GM12878 (cell line): ENCODE results near the gene WWOX.

Experiments used
- EZH2 ChIP-seq: IDR thresholded peaks from 2 replicates; pipeline ENCODE4 v1.6.1; 2012; ENCODE audit warnings: low read depth, mild to moderate bottlenecking, control low read depth, inconsistent platforms, low read length, borderline replicate concordance; ENCODE audit not compliant: control insufficient read depth
- HDAC2 ChIP-seq: fragments of 200-600 bp; sonication (generic); IDR thresholded peaks from 2 replicates; pipeline ENCODE4 v1.6.1; 2017
- POLR2A ChIP-seq: IDR thresholded peaks from 2 replicates; pipeline ENCODE4 v1.6.1; 2011; ENCODE audit warnings: low read depth, mild to moderate bottlenecking, low read length
- RBBP5 ChIP-seq: fragments of 200-600 bp; sonication (generic); conservative IDR thresholded peaks from 2 replicates; pipeline ENCODE4 v1.6.1; 2016
- RFX5 ChIP-seq: IDR thresholded peaks from 2 replicates; pipeline ENCODE4 v1.6.1; 2011; ENCODE audit warnings: low read depth, low read length, improper control_type of control experiment
- SP1 ChIP-seq: IDR thresholded peaks from one replicate; pipeline ENCODE4 v1.6.1; 2011; ENCODE audit warnings: low read depth, low read length
- YY1 ChIP-seq: IDR thresholded peaks from 2 replicates; pipeline ENCODE4 v1.6.1; 2011; ENCODE audit warnings: low read depth, mild to moderate bottlenecking, low read length
- TF ChIP-seq, protein P1 (sequence below), 3 experiments: IDR thresholded peaks in 2 of 3; conservative IDR thresholded peaks in 1 of 3; 2 replicates each; pipeline ENCODE4 v1.5.1; 2011; ENCODE audit warnings: low read depth in 3 of 3, low read length in 3 of 3, mild to moderate bottlenecking in 3 of 3, control low read depth in 2 of 3, moderate library complexity in 2 of 3, inconsistent platforms in 1 of 3, mixed read lengths in 1 of 3; ENCODE audit not compliant: control insufficient read depth in 2 of 3, insufficient read depth in 1 of 3; ENCODE audit errors: extremely low read depth in 1 of 3

DNA sequence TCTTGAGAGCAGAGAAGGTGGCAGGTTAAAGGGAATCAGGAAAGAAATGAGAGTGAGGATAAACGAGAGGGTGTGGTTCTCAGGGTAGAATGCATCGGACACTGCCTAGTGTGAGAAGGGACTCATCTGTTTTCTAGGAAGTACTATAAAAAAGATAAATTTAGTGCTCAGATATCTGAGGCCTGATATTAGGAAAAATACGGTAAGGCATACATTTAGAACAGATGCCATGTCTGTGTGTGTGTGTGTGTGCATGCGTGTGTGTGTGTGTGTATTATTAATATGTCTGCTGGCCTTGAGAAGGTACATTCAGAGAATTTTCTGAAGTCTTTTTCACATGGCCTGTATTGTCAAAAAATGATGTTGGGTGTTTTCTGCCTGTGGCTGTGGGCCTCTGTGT, 1086.3 kb downstream of the WWOX start:
- TF ChIP-seq HDAC2 (no peak), POLR2A (no peak), EZH2 (no peak), SP1 (no peak), RFX5 (no peak), YY1 (no peak), RBBP5 (no peak)
- TF ChIP-seq, protein P1, sequence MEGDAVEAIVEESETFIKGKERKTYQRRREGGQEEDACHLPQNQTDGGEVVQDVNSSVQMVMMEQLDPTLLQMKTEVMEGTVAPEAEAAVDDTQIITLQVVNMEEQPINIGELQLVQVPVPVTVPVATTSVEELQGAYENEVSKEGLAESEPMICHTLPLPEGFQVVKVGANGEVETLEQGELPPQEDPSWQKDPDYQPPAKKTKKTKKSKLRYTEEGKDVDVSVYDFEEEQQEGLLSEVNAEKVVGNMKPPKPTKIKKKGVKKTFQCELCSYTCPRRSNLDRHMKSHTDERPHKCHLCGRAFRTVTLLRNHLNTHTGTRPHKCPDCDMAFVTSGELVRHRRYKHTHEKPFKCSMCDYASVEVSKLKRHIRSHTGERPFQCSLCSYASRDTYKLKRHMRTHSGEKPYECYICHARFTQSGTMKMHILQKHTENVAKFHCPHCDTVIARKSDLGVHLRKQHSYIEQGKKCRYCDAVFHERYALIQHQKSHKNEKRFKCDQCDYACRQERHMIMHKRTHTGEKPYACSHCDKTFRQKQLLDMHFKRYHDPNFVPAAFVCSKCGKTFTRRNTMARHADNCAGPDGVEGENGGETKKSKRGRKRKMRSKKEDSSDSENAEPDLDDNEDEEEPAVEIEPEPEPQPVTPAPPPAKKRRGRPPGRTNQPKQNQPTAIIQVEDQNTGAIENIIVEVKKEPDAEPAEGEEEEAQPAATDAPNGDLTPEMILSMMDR (IDR thresholded peaks at IDR 0.05 in 2 of 3, conservative IDR thresholded peaks at IDR 0.05 in 1 of 3; ENCODE audit: control insufficient read depth in 2 of 3, extremely low read depth in 1 of 3, insufficient read depth in 1 of 3, low read depth in 3 of 3, low read length in 3 of 3): no peak
